ENCODE measurements around the gene LIFR. TPM values are rescaled to one million over a fixed set of nuclear protein-coding genes. Genes with fewer than 3 reads are reported as not detected.

Gene LIFR
- total RNA-seq, 2 donors from 2014 or later, result 45.4 to 80.1 TPM

DNA sequence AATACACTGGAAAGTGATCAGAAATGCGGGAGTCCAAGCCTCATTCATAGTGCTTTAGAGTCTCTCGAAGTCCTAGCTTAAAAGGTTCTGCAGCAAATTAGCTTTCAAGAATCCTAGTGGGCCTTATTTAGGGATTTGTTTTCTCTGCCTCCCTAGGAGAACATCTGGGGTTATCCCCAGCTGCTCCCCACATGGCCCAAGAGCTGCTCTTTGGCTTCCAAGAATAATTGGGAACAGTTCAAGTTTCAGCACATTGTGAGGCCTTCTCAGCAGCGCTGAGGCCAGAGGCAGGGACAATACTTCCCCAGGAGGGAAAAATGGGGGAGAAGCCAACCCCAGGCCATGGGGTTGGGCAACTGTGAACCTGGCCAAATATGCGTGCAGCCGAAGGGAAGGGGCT lies 108.7 kb downstream of the LIFR start:
- intact Hi-C loops (cut with DNase I), result loop anchor here (5.0 to 10.0 kb wide), 2 partner anchors 225 to 357 kb away; no protein-coding TSS in a partner anchor
- Histone ChIP-seq H3K4me3 (no peak overlapping the region), H3K4me1 (peaks cover 6% of the 10 kb centered on the region), H3K9me3 (no peaks in the 10 kb centered on the region), H3K27me3 (no peaks in the 10 kb centered on the region), H3K27ac (no peak overlapping the region), H3K36me3 (replicated peaks in 1 of 2; ENCODE audit: insufficient read depth in 1 of 2, low read depth in 2 of 2) (no peaks in the 10 kb centered on the region)
- DNase-seq, result no peak
- no peak for ATAC-seq
- TF ChIP-seq, protein P1, sequence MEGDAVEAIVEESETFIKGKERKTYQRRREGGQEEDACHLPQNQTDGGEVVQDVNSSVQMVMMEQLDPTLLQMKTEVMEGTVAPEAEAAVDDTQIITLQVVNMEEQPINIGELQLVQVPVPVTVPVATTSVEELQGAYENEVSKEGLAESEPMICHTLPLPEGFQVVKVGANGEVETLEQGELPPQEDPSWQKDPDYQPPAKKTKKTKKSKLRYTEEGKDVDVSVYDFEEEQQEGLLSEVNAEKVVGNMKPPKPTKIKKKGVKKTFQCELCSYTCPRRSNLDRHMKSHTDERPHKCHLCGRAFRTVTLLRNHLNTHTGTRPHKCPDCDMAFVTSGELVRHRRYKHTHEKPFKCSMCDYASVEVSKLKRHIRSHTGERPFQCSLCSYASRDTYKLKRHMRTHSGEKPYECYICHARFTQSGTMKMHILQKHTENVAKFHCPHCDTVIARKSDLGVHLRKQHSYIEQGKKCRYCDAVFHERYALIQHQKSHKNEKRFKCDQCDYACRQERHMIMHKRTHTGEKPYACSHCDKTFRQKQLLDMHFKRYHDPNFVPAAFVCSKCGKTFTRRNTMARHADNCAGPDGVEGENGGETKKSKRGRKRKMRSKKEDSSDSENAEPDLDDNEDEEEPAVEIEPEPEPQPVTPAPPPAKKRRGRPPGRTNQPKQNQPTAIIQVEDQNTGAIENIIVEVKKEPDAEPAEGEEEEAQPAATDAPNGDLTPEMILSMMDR (IDR thresholded peaks at IDR 0.05), result no peak
- TF ChIP-seq POLR2A (IDR thresholded peaks at IDR 0.05), result no peak
- whole genome bisulfite sequencing, 2 donors, result 75 to 76% methylated on average over 5 of the region's 5 CpGs

DNA sequence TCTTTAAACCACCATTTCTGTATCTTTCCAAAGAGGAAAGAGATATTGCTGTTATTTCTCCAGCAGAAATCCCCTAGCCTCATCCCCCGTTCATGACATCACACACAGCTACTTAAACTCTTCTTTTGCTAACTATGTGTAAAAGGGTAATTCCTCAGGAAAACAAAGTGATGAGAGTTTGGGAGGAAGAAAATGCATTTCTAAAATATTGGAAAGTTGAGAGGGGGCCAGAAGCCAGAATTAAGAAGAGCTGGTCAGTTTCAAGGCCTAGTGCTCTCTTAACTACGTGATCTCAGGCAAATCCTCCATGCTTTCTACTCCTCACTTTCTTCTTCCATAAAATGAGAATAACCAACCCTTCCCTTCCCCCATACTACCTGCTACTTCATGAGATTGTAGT lies 109.4 kb downstream of the LIFR start:
- Histone ChIP-seq H3K27ac (no peak overlapping the region), H3K4me1 (peaks cover 6% of the 10 kb centered on the region), H3K36me3 (replicated peaks in 1 of 2; ENCODE audit: insufficient read depth in 1 of 2, low read depth in 2 of 2) (no peaks in the 10 kb centered on the region), H3K4me3 (no peak overlapping the region), H3K9me3 (no peaks in the 10 kb centered on the region), H3K27me3 (no peaks in the 10 kb centered on the region)
- DNase-seq, result no peak
- TF ChIP-seq, protein P1 (IDR thresholded peaks at IDR 0.05), result no peak
- TF ChIP-seq POLR2A (IDR thresholded peaks at IDR 0.05), result no peak
- ATAC-seq, result no peak
- intact Hi-C loops (cut with DNase I), result loop anchor here (5.0 to 10.0 kb wide), 2 partner anchors 225 to 358 kb away; no protein-coding TSS in a partner anchor
- 84 to 97% methylated on average over 2 of the region's 2 CpGs for WGBS, 2 donors

DNA sequence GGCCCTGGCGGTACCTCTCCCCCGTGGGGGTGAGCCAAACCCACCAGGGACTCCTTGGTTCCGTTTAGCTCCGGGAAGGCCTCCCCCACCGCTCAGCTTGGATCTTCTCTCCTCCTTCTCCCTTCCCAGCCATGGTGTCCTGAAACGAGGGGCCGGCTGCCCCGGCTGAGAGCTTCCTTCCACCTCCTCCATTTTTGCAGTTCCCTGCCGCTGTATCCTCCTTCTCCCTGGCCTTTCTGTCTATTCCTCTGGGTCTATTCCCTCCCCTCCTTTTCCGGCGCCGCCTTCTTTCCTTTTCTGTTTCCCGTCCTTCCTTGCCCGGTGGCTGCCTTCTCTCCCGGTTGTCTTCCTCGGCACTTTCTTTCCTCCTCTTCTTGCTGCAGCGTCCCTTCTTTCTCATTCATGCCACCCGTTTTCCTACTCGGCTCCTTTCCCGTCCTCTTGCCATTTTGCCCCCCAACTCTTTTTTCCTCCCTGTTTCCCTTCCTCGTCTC lies 110.4 kb downstream of the LIFR start:
- no peak for ATAC-seq
- no peak for DNase-seq
- no peaks in the 10 kb centered on the region for H3K27me3 ChIP-seq
- H3K27ac ChIP-seq, result peak overlapping the region in 1 of 4 donors; percentile 36
- intact Hi-C loops (cut with DNase I), result loop anchor here (5.0 to 10.0 kb wide), 2 partner anchors 226 to 359 kb away; no protein-coding TSS in a partner anchor
- no peaks in the 10 kb centered on the region for H3K9me3 ChIP-seq
- H3K36me3 ChIP-seq (replicated peaks in 1 of 2; ENCODE audit: insufficient read depth in 1 of 2, low read depth in 2 of 2), result no peaks in the 10 kb centered on the region
- H3K4me3 ChIP-seq, result no peak overlapping the region
- peaks cover 14% of the 10 kb centered on the region for H3K4me1 ChIP-seq
- TF ChIP-seq, protein P1 (IDR thresholded peaks at IDR 0.05), result no peak
- no peak for TF ChIP-seq POLR2A (IDR thresholded peaks at IDR 0.05)
- 73 to 78% methylated on average over 21 of the region's 21 CpGs for WGBS, 2 donors

DNA sequence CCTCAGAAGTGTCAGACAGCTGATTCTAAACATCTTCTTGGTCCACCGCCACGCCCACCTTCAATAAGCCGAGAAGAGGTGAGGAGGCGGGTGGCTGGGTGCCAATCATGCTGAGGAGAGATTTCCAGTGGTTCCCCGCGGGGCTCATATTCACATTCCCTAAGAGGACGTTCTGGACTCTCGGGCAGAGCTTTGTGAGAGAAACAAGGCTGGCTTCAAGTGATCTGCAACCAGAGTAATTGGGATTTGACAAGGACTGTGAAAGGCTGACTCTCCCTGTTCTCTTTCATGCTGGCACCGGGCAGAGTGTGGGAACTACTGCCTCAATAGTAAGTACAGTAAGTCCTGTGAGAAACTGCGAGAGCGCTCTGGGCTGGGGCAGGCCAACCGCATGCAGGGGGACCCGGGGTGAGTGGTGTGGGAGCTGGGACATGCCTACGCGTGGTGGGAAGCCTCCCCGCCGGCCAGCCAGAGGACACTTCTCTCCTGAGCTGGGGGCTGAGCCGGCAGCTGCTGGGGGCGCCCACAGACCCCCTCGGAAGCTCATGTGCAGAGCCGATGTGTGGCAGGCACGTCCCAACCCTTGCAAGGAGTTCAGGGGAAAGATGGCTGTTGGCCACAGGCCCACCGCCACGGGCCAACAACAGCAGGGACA lies 110.9 kb downstream of the LIFR start:
- H3K4me3 ChIP-seq, result no peak overlapping the region
- H3K27ac ChIP-seq, result peak overlapping the region in 1 of 4 donors; percentile 36
- H3K36me3 ChIP-seq (replicated peaks in 1 of 2; ENCODE audit: insufficient read depth in 1 of 2, low read depth in 2 of 2), result no peaks in the 10 kb centered on the region
- intact Hi-C loops (cut with DNase I), result loop anchor here (5.0 to 10.0 kb wide), 2 partner anchors 227 to 359 kb away; no protein-coding TSS in a partner anchor
- DNase-seq (peak in 2 of 4 donors; percentile 24 to 35), ATAC-seq (peak; percentile 31)
- H3K4me1 ChIP-seq, result peaks cover 14% of the 10 kb centered on the region
- WGBS, 2 donors, result 43 to 65% methylated on average over 11 to 24 of the region's 24 CpGs
- no peaks in the 10 kb centered on the region for H3K9me3 ChIP-seq
- TF ChIP-seq, protein P1 (IDR thresholded peaks at IDR 0.05), result no peak
- no peak for TF ChIP-seq POLR2A (IDR thresholded peaks at IDR 0.05)
- no peaks in the 10 kb centered on the region for H3K27me3 ChIP-seq

Data from body of pancreas (tissue), 4 donors.